HCT116 (cell line): ENCODE results near the gene SPATA21. TPM values are rescaled to one million over a fixed set of nuclear protein-coding genes. Genes with fewer than 3 reads are reported as not detected.

ENCODE experiments used
- ATAC-seq: fragments of 200-7000 bp; cut with Tn5 transposase; 2 replicates; pipeline ENCODE4 v1.9.1; 2020; ENCODE audit warnings: mild to moderate bottlenecking, moderate library complexity
- BruUV-seq: library from RNA; stranded (reverse); fragments of 400-500 nt; replicated peaks from 2 replicates; lab custom pipeline; 2021; lab: Mats Ljungman, UMichigan
- CTCF ChIA-PET: fragments of 300-600 bp; sonication (Branson Sonifier 250); formaldehyde crosslinking; loops from one replicate; lab custom pipeline; 2021; ENCODE audit warnings: antibody characterized with exemption; lab: Charles Lee
- POLR2A ChIA-PET: fragments of 300-600, 350-600 bp; sonication (Branson Sonifier 250); formaldehyde crosslinking; loops from one replicate; lab custom pipeline; 2021; ENCODE audit warnings: antibody characterized with exemption; lab: Charles Lee
- RAD21 ChIA-PET, 2 experiments: fragments of 300-600 bp; sonication (Branson Sonifier 250); formaldehyde crosslinking; loops; one replicate each; lab custom pipeline; 2023; ENCODE audit warnings: low total read pairs in 2 of 2; ENCODE audit not compliant: uncharacterized antibody in 2 of 2, unreplicated experiment in 2 of 2, low non-redundant PET in 1 of 2; lab: Charles Lee
- DNase-seq: peaks from one replicate; pipeline ENCODE4 v3.0.0-alpha.2; 2010; ENCODE audit warnings: low read depth, low spot score
- H2AFZ ChIP-seq: fragments of 200-600 bp; shearing (Covaris generic), sonication (generic); 2 replicates; pipeline ENCODE4 v1.6.1; 2017; ENCODE audit warnings: low read depth, mixed run types, mixed read lengths, antibody characterized with exemption, low read length; ENCODE audit not compliant: poor library complexity, severe bottlenecking
- H3K27ac ChIP-seq: 2 replicates; pipeline ENCODE4 v1.5.1; 2012; ENCODE audit warnings: low read depth, low read length
- H3K27me3 ChIP-seq: fragments of 200-600 bp; sonication (generic); 2 replicates; pipeline ENCODE4 v1.6.1; 2016; ENCODE audit warnings: mixed run types, low read length, mixed read lengths; ENCODE audit not compliant: insufficient read depth
- H3K36me3 ChIP-seq, 2 experiments: fragments of 200-500 bp in 1 of 2; fragments of 200-600 bp in 1 of 2; sonication (Bioruptor generic) in 1 of 2; sonication (generic) in 1 of 2; 2 replicates each; pipeline versions ENCODE4 v1.5.1 to v1.6.1; 2014 to 2016; ENCODE audit warnings: low read length in 2 of 2, inconsistent platforms in 1 of 2, mixed read lengths in 1 of 2, mixed run types in 1 of 2; ENCODE audit not compliant: insufficient read depth in 2 of 2, control insufficient read depth in 1 of 2
- H3K4me1 ChIP-seq, 2 experiments: fragments of 200-600 bp in 1 of 2; sonication (generic) in 1 of 2; 2 replicates each; pipeline versions ENCODE4 v1.5.1 to v1.6.1; 2012 to 2017; ENCODE audit warnings: low read length in 2 of 2, inconsistent platforms in 1 of 2, mild to moderate bottlenecking in 1 of 2, mixed read lengths in 1 of 2, mixed run types in 1 of 2, moderate library complexity in 1 of 2; ENCODE audit not compliant: insufficient read depth in 2 of 2, control insufficient read depth in 1 of 2
- H3K4me2 ChIP-seq: fragments of 200-600 bp; sonication (generic); 2 replicates; pipeline ENCODE4 v1.6.1; 2017; ENCODE audit warnings: mixed run types, low read length, mixed read lengths
- H3K4me3 ChIP-seq, 2 experiments: fragments of 200-600 bp in 1 of 2; sonication (generic) in 1 of 2; replicated peaks in 1 of 2; 2 replicates each; pipeline ENCODE4 v1.5.1; 2011 to 2016; ENCODE audit warnings: low read length in 2 of 2, control low read depth in 1 of 2, low read depth in 1 of 2, mild to moderate bottlenecking in 1 of 2, mixed read lengths in 1 of 2, mixed run types in 1 of 2
- H3K79me2 ChIP-seq: fragments of 200-600 bp; sonication (generic); 2 replicates; pipeline ENCODE4 v1.6.1; 2017; ENCODE audit warnings: mild to moderate bottlenecking, mixed run types, low read length, moderate library complexity, mixed read lengths; ENCODE audit not compliant: insufficient read depth
- H3K9ac ChIP-seq: fragments of 200-600 bp; sonication (generic); 2 replicates; pipeline ENCODE4 v1.6.1; 2016; ENCODE audit warnings: low read length, mixed read lengths
- H3K9me2 ChIP-seq: fragments of 200-600 bp; sonication (generic), shearing (Covaris generic); 2 replicates; pipeline ENCODE4 v1.6.1; 2017; ENCODE audit warnings: mixed run types, mild to moderate bottlenecking, moderate library complexity; ENCODE audit not compliant: insufficient read depth
- H3K9me3 ChIP-seq, 2 experiments: fragments of 200-500 bp in 1 of 2; fragments of 200-600 bp in 1 of 2; sonication (Bioruptor generic) in 1 of 2; sonication (generic) in 1 of 2; 2 replicates each; pipeline ENCODE4 v1.6.1; 2014 to 2017; ENCODE audit warnings: low read length in 2 of 2, mixed read lengths in 2 of 2, inconsistent platforms in 1 of 2, low read depth in 1 of 2, mild to moderate bottlenecking in 1 of 2, mixed run types in 1 of 2, moderate library complexity in 1 of 2; ENCODE audit not compliant: control insufficient read depth in 1 of 2, insufficient read depth in 1 of 2
- H4K20me1 ChIP-seq: fragments of 200-600 bp; sonication (generic), shearing (Covaris generic); 2 replicates; pipeline ENCODE4 v1.6.1; 2017; ENCODE audit warnings: mixed run types, mild to moderate bottlenecking, moderate library complexity; ENCODE audit not compliant: insufficient read depth
- ATF3 ChIP-seq: IDR thresholded peaks from 2 replicates; pipeline ENCODE4 v1.6.1; 2012
- CBX3 ChIP-seq: IDR thresholded peaks from 2 replicates; pipeline ENCODE4 v1.6.1; 2012; ENCODE audit warnings: low read depth
- CEBPB ChIP-seq: IDR thresholded peaks from 2 replicates; pipeline ENCODE4 v1.6.1; 2012; ENCODE audit warnings: low read depth
- CTCF ChIP-seq, 3 experiments: fragments of 200-600 bp in 1 of 3; sonication (generic) in 1 of 3; IDR thresholded peaks in 2 of 3; conservative IDR thresholded peaks in 1 of 3; 2 replicates each; pipeline ENCODE4 v1.5.1; 2012 to 2017; ENCODE audit warnings: low read depth in 2 of 3, low read length in 2 of 3, antibody characterized with exemption in 1 of 3, borderline replicate concordance in 1 of 3, control low read depth in 1 of 3, mild to moderate bottlenecking in 1 of 3, mixed read lengths in 1 of 3, mixed run types in 1 of 3, moderate library complexity in 1 of 3; ENCODE audit not compliant: insufficient read depth in 1 of 3
- EGR1 ChIP-seq: IDR thresholded peaks from 2 replicates; pipeline ENCODE4 v1.6.1; 2012; ENCODE audit warnings: low read depth
- ELF1 ChIP-seq: IDR thresholded peaks from 2 replicates; pipeline ENCODE4 v1.6.1; 2012; ENCODE audit warnings: low read depth, borderline replicate concordance
- JUND ChIP-seq: IDR thresholded peaks from 2 replicates; pipeline ENCODE4 v1.6.1; 2012
- MAX ChIP-seq: IDR thresholded peaks from 2 replicates; pipeline ENCODE4 v1.6.1; 2012
- YY1 ChIP-seq: IDR thresholded peaks from 2 replicates; pipeline ENCODE4 v1.6.1; 2011; ENCODE audit warnings: low read length, low read depth, moderate library complexity, mild to moderate bottlenecking; ENCODE audit not compliant: insufficient replicate concordance; ENCODE audit errors: extremely low read depth
- intact Hi-C: fragments of 100-400 bp; cut with micrococcal nuclease; formaldehyde crosslinking; loops from 2 replicates; pipeline ENCODE4 v1.10.0; 2022
- total RNA-seq: library from RNA; stranded (reverse); gene quantifications from one replicate; pipeline ENCODE4 v1.2.1, GENCODE V29; 2021; ENCODE audit not compliant: unreplicated experiment

SPATA21 gene
- total RNA-seq, 1 experiment from 2014 or later, result not detected

GRCh38 chr1:16461681-16462080 is 24.5 kb upstream of the SPATA21 start:
- Histone ChIP-seq H3K36me3 (peaks cover 24 to 32% of the 10 kb centered on the region in 2 experiments; a peak in 3 of 4 replicates), H3K79me2 (no peaks in the 10 kb centered on the region), H3K4me2 (no peak overlapping the region), H2AFZ (no peak overlapping the region), H3K27ac (no peak overlapping the region), H3K9ac (no peak overlapping the region), H4K20me1 (no peaks in the 10 kb centered on the region), H3K9me2 (no peaks in the 10 kb centered on the region), H3K4me1 (no peaks in the 10 kb centered on the region), H3K4me3 (no peak overlapping the region), H3K27me3 (no peaks in the 10 kb centered on the region), H3K9me3 (no peaks in the 10 kb centered on the region)
- BruUV-seq, result no TSS peak
- ChIA-PET CTCF (no interaction called here), POLR2A (no interaction called here), RAD21 (no interaction called here)
- intact Hi-C loops, result no loop called here
- TF ChIP-seq CTCF (IDR thresholded peaks at IDR 0.05 in 2 of 3, conservative IDR thresholded peaks at IDR 0.05 in 1 of 3; ENCODE audit: borderline replicate concordance in 1 of 3, insufficient read depth in 1 of 3, low read depth in 2 of 3, low read length in 2 of 3), result no peak
- TF ChIP-seq MAX, result 0 out of 2 replicates have a peak, but pooled peaks have one; percentile 19
- peak; percentile 35; the same call in 1 of the 2 replicates for ATAC-seq
- DNase-seq, result no peak

GRCh38 chr1:16459352-16459925 is 22.2 kb upstream of the SPATA21 start:
- ChIA-PET POLR2A (no interaction called here), CTCF (no interaction called here), RAD21 (interaction anchor here in 1 of 2 experiments (0.6 kb wide), 1 partner anchor 106 kb away, joined by 3 read pairs; no protein-coding TSS in a partner anchor)
- no peak for DNase-seq
- TSS peak; percentile 17 for BruUV-seq
- H3K27ac ChIP-seq, result no peak overlapping the region
- H3K27me3 ChIP-seq, result no peaks in the 10 kb centered on the region
- no peaks in the 10 kb centered on the region for H3K9me3 ChIP-seq
- TF ChIP-seq ELF1, result no peak
- no peak for TF ChIP-seq CEBPB
- TF ChIP-seq YY1, result no peak
- no peak for TF ChIP-seq EGR1
- TF ChIP-seq CBX3, result no peak
- no peak for TF ChIP-seq ATF3
- no peak for TF ChIP-seq JUND
- ATAC-seq, result no peak
- no peak overlapping the region for H2AFZ ChIP-seq
- no peak overlapping the region for H3K4me3 ChIP-seq
- H3K36me3 ChIP-seq, result peaks cover 28 to 34% of the 10 kb centered on the region in 2 experiments; a peak in 3 of 4 replicates
- no peaks in the 10 kb centered on the region for H3K4me1 ChIP-seq
- intact Hi-C loops, result no loop called here
- no peak overlapping the region for H3K4me2 ChIP-seq
- no peaks in the 10 kb centered on the region for H3K79me2 ChIP-seq
- no peaks in the 10 kb centered on the region for H4K20me1 ChIP-seq
- H3K9me2 ChIP-seq, result no peaks in the 10 kb centered on the region
- H3K9ac ChIP-seq, result no peak overlapping the region
